ENCODE measurements around the gene DTX1. TPM values are rescaled to one million over a fixed set of nuclear protein-coding genes. Genes with fewer than 3 reads are reported as not detected.

Gene DTX1
- total and polyA plus RNA-seq, 2 of the 8 experiments (the other 6 are each of a cell fraction or from before 2014, with no cell fraction given), result 4.7 to 6.9 TPM

DNA sequence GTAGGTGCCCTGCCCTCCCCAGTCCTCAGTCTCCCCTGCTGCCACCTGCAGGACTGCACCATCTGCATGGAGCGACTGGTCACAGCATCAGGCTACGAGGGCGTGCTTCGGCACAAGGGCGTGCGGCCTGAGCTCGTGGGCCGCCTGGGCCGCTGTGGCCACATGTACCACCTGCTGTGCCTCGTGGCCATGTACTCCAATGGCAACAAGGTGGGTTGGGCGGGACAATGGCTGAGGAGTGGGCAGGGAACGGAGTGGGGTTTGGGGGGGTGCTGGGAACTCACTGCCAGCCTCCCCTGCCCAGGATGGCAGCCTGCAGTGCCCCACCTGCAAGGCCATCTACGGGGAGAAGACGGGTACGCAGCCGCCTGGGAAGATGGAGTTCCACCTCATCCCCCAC is 38.2 kb downstream of the DTX1 start:
- no peaks in the 10 kb centered on the region for H3K79me2 ChIP-seq (ENCODE audit: control insufficient read depth in 1 of 2, insufficient read depth in 2 of 2, low read length in 2 of 2)
- H3K36me3 ChIP-seq (ENCODE audit: control insufficient read depth in 2 of 4, insufficient read depth in 4 of 4, low read length in 3 of 4), result no peaks in the 10 kb centered on the region
- no peak overlapping the region for H2AFZ ChIP-seq (ENCODE audit: low read length)
- H4K20me1 ChIP-seq (replicated peaks in 1 of 2; ENCODE audit: control insufficient read depth in 1 of 2, insufficient read depth in 2 of 2, low read length in 2 of 2), result peaks cover 0 to 2% of the 10 kb centered on the region in 2 experiments
- H2BK5ac ChIP-seq (ENCODE audit: low read depth, low read length), result no peak overlapping the region
- no peak for FAIRE-seq
- H2BK20ac ChIP-seq (ENCODE audit: low read length), result no peak overlapping the region
- peaks cover 3% of the 10 kb centered on the region; the same call in 1 of the 2 replicates for H3K23me2 ChIP-seq (ENCODE audit: low read depth, low read length)
- H3K9me3 ChIP-seq (ENCODE audit: insufficient read depth in 2 of 2, low read depth in 1 of 2, low read length in 1 of 2), result no peaks in the 10 kb centered on the region
- H2BK15ac ChIP-seq (ENCODE audit: low read length), result peak overlapping the region; percentile 95; the same call in 1 of the 2 replicates
- H3K27me3 ChIP-seq (replicated peaks in 1 of 4; ENCODE audit: control insufficient read depth in 3 of 4, extremely low read depth in 1 of 4, insufficient read depth in 3 of 4, low read length in 3 of 4), result no peaks in the 10 kb centered on the region
- ChIA-PET POLR2A (ENCODE audit: partially characterized antibody) (no interaction called here), CTCF (ENCODE audit: partially characterized antibody) (interaction anchor here (0.9 to 8.8 kb wide), 5 partner anchors 28 to 63 kb away, joined by 3 to 139 read pairs (median 4); no protein-coding TSS in a partner anchor)
- H2AK5ac ChIP-seq (ENCODE audit: low read depth, low read length), result 0 out of 2 replicates have a peak overlapping the region, but pooled peaks have one; percentile 25
- H3K4me2 ChIP-seq (ENCODE audit: insufficient read depth in 1 of 2, low read depth in 2 of 2, low read length in 2 of 2), result no peak overlapping the region
- no peak overlapping the region for H3K14ac ChIP-seq (ENCODE audit: insufficient read length)
- H3K56ac ChIP-seq (replicated peaks; ENCODE audit: insufficient read length, low read depth, low read length), result no peak overlapping the region
- peaks cover 0 to 14% (median 6%) of the 10 kb centered on the region in 4 experiments; a peak in 5 of 7 replicates for H3K4me1 ChIP-seq (replicated peaks in 1 of 4; ENCODE audit: control insufficient read depth in 3 of 4, insufficient read depth in 4 of 4, low read length in 3 of 4)
- no peak overlapping the region for H3K9ac ChIP-seq (replicated peaks in 1 of 4; ENCODE audit: extremely low read depth in 1 of 4, low read depth in 3 of 4, low read length in 3 of 4)
- H3K4me3 ChIP-seq (ENCODE audit: extremely low read depth in 1 of 4, insufficient read depth in 2 of 4, low read depth in 3 of 4, low read length in 4 of 4), result no peak overlapping the region
- H4K8ac ChIP-seq (ENCODE audit: extremely low read depth, insufficient read depth, low read length), result no peak overlapping the region
- H3K23ac ChIP-seq (ENCODE audit: insufficient read length), result no peak overlapping the region
- no peak overlapping the region for H3K4ac ChIP-seq (replicated peaks; ENCODE audit: insufficient read length, low read depth, low read length)
- no peak overlapping the region for H2BK120ac ChIP-seq (replicated peaks; ENCODE audit: low read depth, low read length)
- H2BK12ac ChIP-seq (ENCODE audit: low read depth, low read length), result no peak overlapping the region
- H3K27ac ChIP-seq (ENCODE audit: low read depth, low read length), result no peak overlapping the region
- no peak for DNase-seq (ENCODE audit: low read depth in 1 of 2, low spot score in 2 of 2)
- H3K18ac ChIP-seq (ENCODE audit: extremely low read depth, low read length), result no peak overlapping the region; the same call in 1 of the 2 replicates
- no peak overlapping the region for H4K91ac ChIP-seq (replicated peaks; ENCODE audit: insufficient read length, low read length)
- H3K79me1 ChIP-seq (ENCODE audit: low read depth, low read length), result no peaks in the 10 kb centered on the region
- H4K5ac ChIP-seq (ENCODE audit: insufficient read length, low read depth, low read length), result no peak overlapping the region
- TF ChIP-seq ASH2L (IDR thresholded peaks at IDR 0.05; ENCODE audit: low read length) (no peak), NANOG (IDR thresholded peaks at IDR 0.05; ENCODE audit: insufficient read depth, low read depth, low read length, poor library complexity, severe bottlenecking) (no peak), CEBPB (IDR thresholded peaks at IDR 0.05; ENCODE audit: low read depth, low read length) (no peak), CTBP2 (IDR thresholded peaks at IDR 0.05; ENCODE audit: borderline replicate concordance, insufficient read depth, insufficient read length, low read length) (no peak), RXRA (IDR thresholded peaks at IDR 0.05; ENCODE audit: insufficient read depth, low read depth, low read length) (no peak)
- TF ChIP-seq, protein P1, sequence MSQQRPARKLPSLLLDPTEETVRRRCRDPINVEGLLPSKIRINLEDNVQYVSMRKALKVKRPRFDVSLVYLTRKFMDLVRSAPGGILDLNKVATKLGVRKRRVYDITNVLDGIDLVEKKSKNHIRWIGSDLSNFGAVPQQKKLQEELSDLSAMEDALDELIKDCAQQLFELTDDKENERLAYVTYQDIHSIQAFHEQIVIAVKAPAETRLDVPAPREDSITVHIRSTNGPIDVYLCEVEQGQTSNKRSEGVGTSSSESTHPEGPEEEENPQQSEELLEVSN (IDR thresholded peaks at IDR 0.05), result no peak
- WGBS, 2 experiments (ENCODE audit: extremely low coverage in 1 of 2, insufficient coverage in 1 of 2, insufficient read length in 1 of 2, insufficient replicate concordance in 2 of 2, low coverage in 1 of 2, low lambda C conversion rate in 2 of 2, missing lambda C conversion rate in 1 of 2), result 90% methylated on average over 16 of the region's 16 CpGs; no CpG with 5 or more reads in 1 of the 2 experiments
